ENCODE measurements around the gene YIF1A.

YIF1A gene

GRCh38 chr11:66286699-66287098 lies 2.2 kb downstream of the YIF1A start:
- H3K27ac ChIP-seq (ENCODE audit: low read depth, low read length), result no peak overlapping the region
- H3K4me1 ChIP-seq (ENCODE audit: control insufficient read depth in 5 of 5, insufficient read depth in 5 of 5, low read length in 5 of 5), result peaks cover 3 to 49% (median 35%) of the 10 kb centered on the region in 5 donors
- H3K9ac ChIP-seq (ENCODE audit: low read length in 5 of 5), result peak overlapping the region in 1 of 5 donors; percentile 35
- no peaks in the 10 kb centered on the region for H3K9me3 ChIP-seq (ENCODE audit: control insufficient read depth in 5 of 5, low read length in 5 of 5)
- H3K27me3 ChIP-seq (ENCODE audit: control insufficient read depth in 5 of 5, insufficient read depth in 4 of 5, low read length in 5 of 5), result peaks cover 4 to 9% (median 6%) of the 10 kb centered on the region in 5 donors
- peaks cover 0 to 28% (median 11%) of the 10 kb centered on the region in 5 donors for H3K36me3 ChIP-seq (ENCODE audit: control insufficient read depth in 5 of 5, insufficient read depth in 5 of 5, low read length in 5 of 5)
- H3K4me3 ChIP-seq (ENCODE audit: low read depth in 1 of 5, low read length in 5 of 5), result no peak overlapping the region

GRCh38 chr11:66285250-66285947 lies 3.5 kb downstream of the YIF1A start:
- Histone ChIP-seq H3K27ac (ENCODE audit: low read depth, low read length) (no peak overlapping the region), H3K9me3 (ENCODE audit: control insufficient read depth in 5 of 5, low read length in 5 of 5) (no peaks in the 10 kb centered on the region), H3K4me1 (ENCODE audit: control insufficient read depth in 5 of 5, insufficient read depth in 5 of 5, low read length in 5 of 5) (peaks cover 3 to 45% (median 34%) of the 10 kb centered on the region in 5 donors), H3K4me3 (ENCODE audit: low read depth in 1 of 5, low read length in 5 of 5) (no peak overlapping the region), H3K36me3 (ENCODE audit: control insufficient read depth in 5 of 5, insufficient read depth in 5 of 5, low read length in 5 of 5) (peaks cover 0 to 28% (median 11%) of the 10 kb centered on the region in 5 donors), H3K9ac (ENCODE audit: low read length in 5 of 5) (no peak overlapping the region), H3K27me3 (ENCODE audit: control insufficient read depth in 5 of 5, insufficient read depth in 4 of 5, low read length in 5 of 5) (no peaks in the 10 kb centered on the region)

- H3K4me3 ChIP-seq (ENCODE audit: low read depth in 1 of 5, low read length in 5 of 5), result no peak overlapping the region
- no peak overlapping the region for H3K27ac ChIP-seq (ENCODE audit: low read depth, low read length)
- H3K9ac ChIP-seq (ENCODE audit: low read length in 5 of 5), result no peak overlapping the region
- H3K27me3 ChIP-seq (ENCODE audit: control insufficient read depth in 5 of 5, insufficient read depth in 4 of 5, low read length in 5 of 5), result peaks cover 0 to under 1% (median 0%) of the 10 kb centered on the region in 5 donors
- peaks cover 0 to 28% (median 11%) of the 10 kb centered on the region in 5 donors for H3K36me3 ChIP-seq (ENCODE audit: control insufficient read depth in 5 of 5, insufficient read depth in 5 of 5, low read length in 5 of 5)
- peaks cover 3 to 40% (median 27%) of the 10 kb centered on the region in 5 donors for H3K4me1 ChIP-seq (ENCODE audit: control insufficient read depth in 5 of 5, insufficient read depth in 5 of 5, low read length in 5 of 5)
- no peaks in the 10 kb centered on the region for H3K9me3 ChIP-seq (ENCODE audit: control insufficient read depth in 5 of 5, low read length in 5 of 5)
Observed at GRCh38 chr11:66284526-66285078, 4.3 kb downstream of the YIF1A start.

- peaks cover 1 to 34% (median 22%) of the 10 kb centered on the region in 5 donors for H3K4me1 ChIP-seq (ENCODE audit: control insufficient read depth in 5 of 5, insufficient read depth in 5 of 5, low read length in 5 of 5)
- no peak overlapping the region for H3K4me3 ChIP-seq (ENCODE audit: low read depth in 1 of 5, low read length in 5 of 5)
- peaks cover 0 to 8% (median 3%) of the 10 kb centered on the region in 5 donors for H3K27me3 ChIP-seq (ENCODE audit: control insufficient read depth in 5 of 5, insufficient read depth in 4 of 5, low read length in 5 of 5)
- H3K36me3 ChIP-seq (ENCODE audit: control insufficient read depth in 5 of 5, insufficient read depth in 5 of 5, low read length in 5 of 5), result peaks cover 0 to 28% (median 11%) of the 10 kb centered on the region in 5 donors
- H3K9ac ChIP-seq (ENCODE audit: low read length in 5 of 5), result no peak overlapping the region
- no peaks in the 10 kb centered on the region for H3K9me3 ChIP-seq (ENCODE audit: control insufficient read depth in 5 of 5, low read length in 5 of 5)
- no peak overlapping the region for H3K27ac ChIP-seq (ENCODE audit: low read depth, low read length)
Observed at GRCh38 chr11:66283461-66284105, 5.4 kb downstream of the YIF1A start.

GRCh38 chr11:66282468-66283455 lies 6.2 kb downstream of the YIF1A start:
- Histone ChIP-seq H3K4me3 (ENCODE audit: low read depth in 1 of 5, low read length in 5 of 5) (no peak overlapping the region), H3K36me3 (ENCODE audit: control insufficient read depth in 5 of 5, insufficient read depth in 5 of 5, low read length in 5 of 5) (peaks cover 0 to 28% (median 11%) of the 10 kb centered on the region in 5 donors), H3K4me1 (ENCODE audit: control insufficient read depth in 5 of 5, insufficient read depth in 5 of 5, low read length in 5 of 5) (peaks cover 1 to 27% (median 15%) of the 10 kb centered on the region in 5 donors), H3K27ac (ENCODE audit: low read depth, low read length) (no peak overlapping the region), H3K27me3 (ENCODE audit: control insufficient read depth in 5 of 5, insufficient read depth in 4 of 5, low read length in 5 of 5) (peaks cover 0 to 8% (median 3%) of the 10 kb centered on the region in 5 donors), H3K9me3 (ENCODE audit: control insufficient read depth in 5 of 5, low read length in 5 of 5) (no peaks in the 10 kb centered on the region), H3K9ac (ENCODE audit: low read length in 5 of 5) (peak overlapping the region in 1 of 5 donors; percentile 59)

- Histone ChIP-seq H3K36me3 (ENCODE audit: control insufficient read depth in 5 of 5, insufficient read depth in 5 of 5, low read length in 5 of 5) (peaks cover 0 to 25% (median 11%) of the 10 kb centered on the region in 5 donors), H3K4me1 (ENCODE audit: control insufficient read depth in 5 of 5, insufficient read depth in 5 of 5, low read length in 5 of 5) (peaks cover 0 to 25% (median 12%) of the 10 kb centered on the region in 5 donors), H3K27me3 (ENCODE audit: control insufficient read depth in 5 of 5, insufficient read depth in 4 of 5, low read length in 5 of 5) (peaks cover 0 to 8% (median 3%) of the 10 kb centered on the region in 5 donors), H3K27ac (ENCODE audit: low read depth, low read length) (no peak overlapping the region), H3K9me3 (ENCODE audit: control insufficient read depth in 5 of 5, low read length in 5 of 5) (no peaks in the 10 kb centered on the region), H3K9ac (ENCODE audit: low read length in 5 of 5) (no peak overlapping the region), H3K4me3 (ENCODE audit: low read depth in 1 of 5, low read length in 5 of 5) (no peak overlapping the region)
Observed at GRCh38 chr11:66281776-66282467, 7.0 kb downstream of the YIF1A start.

- Histone ChIP-seq H3K9ac (ENCODE audit: low read length in 5 of 5) (no peak overlapping the region), H3K9me3 (ENCODE audit: control insufficient read depth in 5 of 5, low read length in 5 of 5) (no peaks in the 10 kb centered on the region), H3K27me3 (ENCODE audit: control insufficient read depth in 5 of 5, insufficient read depth in 4 of 5, low read length in 5 of 5) (peaks cover 0 to 8% (median 3%) of the 10 kb centered on the region in 5 donors), H3K27ac (ENCODE audit: low read depth, low read length) (no peak overlapping the region), H3K36me3 (ENCODE audit: control insufficient read depth in 5 of 5, insufficient read depth in 5 of 5, low read length in 5 of 5) (peaks cover 0 to 28% (median 16%) of the 10 kb centered on the region in 5 donors), H3K4me1 (ENCODE audit: control insufficient read depth in 5 of 5, insufficient read depth in 5 of 5, low read length in 5 of 5) (peaks cover 0 to 22% (median 12%) of the 10 kb centered on the region in 5 donors), H3K4me3 (ENCODE audit: low read depth in 1 of 5, low read length in 5 of 5) (no peak overlapping the region)
Observed at GRCh38 chr11:66281001-66281400, 7.9 kb downstream of the YIF1A start.

GRCh38 chr11:66280428-66280827 lies 8.5 kb downstream of the YIF1A start:
- Histone ChIP-seq H3K27me3 (ENCODE audit: control insufficient read depth in 5 of 5, insufficient read depth in 4 of 5, low read length in 5 of 5) (peaks cover 0 to 8% (median 3%) of the 10 kb centered on the region in 5 donors), H3K9ac (ENCODE audit: low read length in 5 of 5) (no peak overlapping the region), H3K27ac (ENCODE audit: low read depth, low read length) (no peak overlapping the region), H3K36me3 (ENCODE audit: control insufficient read depth in 5 of 5, insufficient read depth in 5 of 5, low read length in 5 of 5) (peaks cover 0 to 28% (median 22%) of the 10 kb centered on the region in 5 donors), H3K4me1 (ENCODE audit: control insufficient read depth in 5 of 5, insufficient read depth in 5 of 5, low read length in 5 of 5) (peaks cover 0 to 19% (median 12%) of the 10 kb centered on the region in 5 donors), H3K4me3 (ENCODE audit: low read depth in 1 of 5, low read length in 5 of 5) (no peak overlapping the region), H3K9me3 (ENCODE audit: control insufficient read depth in 5 of 5, low read length in 5 of 5) (no peaks in the 10 kb centered on the region)

All from subcutaneous abdominal adipose tissue (tissue), 5 donors.